ENCODE results near the gene NDUFS6.
"Not testable (repeated sequence)": the region's sequence is repeated elsewhere in the genome, so short reads cannot be mapped to it uniquely, and the experiment has no call there.

NDUFS6 gene

DNA sequence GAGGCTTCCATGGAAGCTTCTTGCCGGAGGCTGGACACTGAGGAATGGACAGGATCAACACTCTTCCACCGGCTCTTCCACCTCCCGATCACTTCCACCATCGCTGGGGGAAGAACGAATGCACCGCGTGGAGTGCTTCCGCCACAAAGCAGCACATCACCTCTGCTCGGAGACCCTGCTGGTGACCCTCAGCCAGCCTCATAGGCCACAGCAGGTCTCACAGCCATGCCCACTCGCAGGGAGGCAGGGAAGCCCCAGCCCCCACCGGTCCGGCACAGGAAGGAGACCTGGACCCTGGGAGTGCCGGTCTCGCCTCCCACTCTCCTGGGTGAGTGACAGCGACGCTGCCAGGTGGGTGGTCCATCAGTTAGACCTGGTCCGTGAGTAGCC, 6.3 kb upstream of the NDUFS6 start:
- peak overlapping the region; percentile 79 for H3K9ac ChIP-seq (ENCODE audit: low read depth, low read length)
- peak overlapping the region; percentile 53 for H3K4me3 ChIP-seq (ENCODE audit: low read length)
- H3K27me3 ChIP-seq (ENCODE audit: control insufficient read depth, insufficient read depth, low read length): no peaks in the 10 kb centered on the region
- peaks cover 23% of the 10 kb centered on the region for H3K36me3 ChIP-seq (ENCODE audit: insufficient read depth, low read length)
- H3K9me3 ChIP-seq (replicated peaks; ENCODE audit: low read length): no peaks in the 10 kb centered on the region
- H3K4me1 ChIP-seq (ENCODE audit: control insufficient read depth, insufficient read depth, low read length): peaks cover 76% of the 10 kb centered on the region
- H3K4me2 ChIP-seq (ENCODE audit: low read length): peak overlapping the region; percentile 56

DNA sequence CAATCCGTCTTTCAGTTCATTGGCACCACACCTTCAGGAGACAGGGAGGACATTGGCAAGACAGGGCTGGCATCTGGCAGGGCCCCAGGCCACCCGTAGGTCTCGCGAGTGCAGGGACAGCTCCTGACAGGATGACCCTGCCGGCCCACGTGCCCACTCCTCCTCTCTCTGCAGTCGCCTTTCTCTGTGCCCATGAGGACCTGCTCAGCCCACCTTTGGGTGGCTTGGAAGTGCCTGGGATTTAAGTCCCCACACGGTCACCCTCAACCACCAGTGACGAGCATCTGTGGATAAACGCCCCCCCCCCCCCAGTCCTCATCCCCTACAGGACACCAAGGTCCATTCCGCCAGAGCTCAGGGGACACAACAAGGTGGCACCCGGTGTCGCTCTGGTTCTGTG, 5.7 kb upstream of the NDUFS6 start:
- H3K4me3 ChIP-seq (ENCODE audit: low read length): no peak overlapping the region
- peaks cover 76% of the 10 kb centered on the region for H3K4me1 ChIP-seq (ENCODE audit: control insufficient read depth, insufficient read depth, low read length)
- H3K36me3 ChIP-seq (ENCODE audit: insufficient read depth, low read length): peaks cover 23% of the 10 kb centered on the region
- H3K9me3 ChIP-seq (replicated peaks; ENCODE audit: low read length): no peaks in the 10 kb centered on the region
- H3K4me2 ChIP-seq (ENCODE audit: low read length): peak overlapping the region; percentile 56
- H3K27me3 ChIP-seq (ENCODE audit: control insufficient read depth, insufficient read depth, low read length): no peaks in the 10 kb centered on the region
- H3K9ac ChIP-seq (ENCODE audit: low read depth, low read length): no peak overlapping the region

DNA sequence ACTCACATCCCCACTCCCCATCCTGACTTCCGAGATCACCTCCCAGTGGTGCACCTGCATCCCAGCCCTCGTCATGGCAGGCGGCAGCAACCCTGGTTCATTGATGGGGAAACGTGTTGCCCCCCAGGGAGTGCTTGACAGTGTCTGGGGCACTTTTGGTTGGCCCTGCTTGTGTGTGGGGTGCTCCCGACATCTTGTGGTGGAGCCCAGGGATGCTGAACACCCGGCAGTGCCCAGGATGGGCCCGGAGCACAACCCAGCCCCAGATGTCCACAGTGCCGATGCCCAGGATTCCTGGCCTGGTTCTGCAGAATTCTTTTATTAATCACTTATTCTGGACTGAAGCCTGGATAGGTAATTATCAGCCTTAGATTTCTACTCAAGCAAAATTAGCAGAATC, 5.3 kb upstream of the NDUFS6 start:
- Histone ChIP-seq H3K4me3 (ENCODE audit: low read length) (no peak overlapping the region), H3K9ac (ENCODE audit: low read depth, low read length) (no peak overlapping the region), H3K4me2 (ENCODE audit: low read length) (no peak overlapping the region), H3K36me3 (ENCODE audit: insufficient read depth, low read length) (peaks cover 23% of the 10 kb centered on the region), H3K4me1 (ENCODE audit: control insufficient read depth, insufficient read depth, low read length) (peaks cover 76% of the 10 kb centered on the region), H3K9me3 (replicated peaks; ENCODE audit: low read length) (no peaks in the 10 kb centered on the region), H3K27me3 (ENCODE audit: control insufficient read depth, insufficient read depth, low read length) (no peaks in the 10 kb centered on the region)

DNA sequence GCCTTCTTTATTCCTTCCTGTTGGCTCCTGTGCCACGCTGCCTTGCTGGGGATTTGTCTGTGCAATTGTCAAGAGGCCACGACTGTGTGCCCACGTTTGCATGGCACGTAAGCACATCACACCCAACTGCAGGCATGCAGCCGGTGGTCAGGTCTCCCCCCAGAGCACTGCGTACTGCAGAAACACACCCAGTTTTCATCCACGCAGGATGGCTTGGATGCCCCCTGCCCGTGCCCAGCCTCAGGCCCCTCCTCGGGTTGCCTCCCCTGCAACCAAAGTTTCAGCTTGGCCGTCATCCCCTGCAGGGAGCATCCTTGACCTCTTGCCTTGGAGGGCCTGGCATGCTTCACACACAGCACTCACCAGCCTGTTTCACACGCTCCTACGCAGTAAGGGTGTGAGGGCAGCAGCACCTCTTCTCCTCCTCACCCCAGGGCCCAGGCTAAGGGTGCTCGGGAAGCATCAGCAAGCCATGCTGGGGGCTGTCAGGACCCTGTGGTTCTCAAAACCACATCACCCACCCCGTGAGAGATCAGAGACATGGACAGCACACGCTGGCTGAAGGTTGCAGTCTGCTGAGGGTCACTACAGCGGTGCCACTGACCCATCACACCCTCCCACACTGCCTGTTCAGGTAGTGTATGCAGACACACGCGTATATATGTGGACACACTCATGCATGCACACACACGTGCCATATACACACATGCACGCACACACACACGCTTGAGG, 4.7 kb upstream of the NDUFS6 start:
- no peaks in the 10 kb centered on the region for H3K27me3 ChIP-seq (ENCODE audit: control insufficient read depth, insufficient read depth, low read length)
- H3K4me3 ChIP-seq (ENCODE audit: low read length): no peak overlapping the region
- peak overlapping the region; percentile 3 for H3K4me2 ChIP-seq (ENCODE audit: low read length)
- peaks cover 23% of the 10 kb centered on the region for H3K36me3 ChIP-seq (ENCODE audit: insufficient read depth, low read length)
- no peaks in the 10 kb centered on the region for H3K9me3 ChIP-seq (replicated peaks; ENCODE audit: low read length)
- H3K9ac ChIP-seq (ENCODE audit: low read depth, low read length): no peak overlapping the region
- H3K4me1 ChIP-seq (ENCODE audit: control insufficient read depth, insufficient read depth, low read length): peaks cover 71% of the 10 kb centered on the region

DNA sequence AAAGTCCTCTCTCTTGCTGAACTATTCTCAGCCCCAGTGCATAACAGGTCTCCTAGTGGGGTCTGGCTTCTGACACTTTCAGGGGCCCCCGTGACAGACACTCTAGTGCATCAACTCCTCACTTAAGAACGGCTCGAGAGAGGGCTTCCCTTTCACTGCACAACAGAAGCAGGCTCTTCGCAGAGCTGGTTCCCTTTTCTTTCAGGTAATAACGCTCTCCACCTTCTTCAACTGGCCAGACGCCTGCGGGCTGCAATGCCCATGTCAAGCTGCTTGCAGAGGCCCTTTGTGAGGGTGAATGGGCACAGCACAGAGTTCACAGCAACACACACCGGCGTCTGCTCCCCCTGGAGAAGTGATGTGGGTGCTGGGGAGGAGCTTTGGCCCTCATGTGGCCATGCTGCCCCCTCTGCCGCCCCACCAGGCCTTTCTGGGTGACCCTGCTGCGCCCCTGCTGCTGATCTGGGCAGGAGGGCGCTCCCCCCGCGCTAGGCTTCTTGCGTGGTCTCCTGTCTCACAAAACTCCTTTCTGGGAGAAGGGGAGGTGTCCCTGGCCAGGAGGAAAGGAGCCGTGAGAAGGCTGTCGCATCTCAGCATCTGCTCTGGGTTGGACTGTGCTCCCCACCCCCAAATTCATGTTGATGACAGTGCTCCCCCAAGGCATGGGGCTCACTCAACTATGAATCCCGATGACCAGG, 4.0 kb upstream of the NDUFS6 start:
- H3K9me3 ChIP-seq (replicated peaks; ENCODE audit: low read length): no peaks in the 10 kb centered on the region
- H3K36me3 ChIP-seq (ENCODE audit: insufficient read depth, low read length): peaks cover 23% of the 10 kb centered on the region
- no peak overlapping the region for H3K4me3 ChIP-seq (ENCODE audit: low read length)
- peaks cover 68% of the 10 kb centered on the region for H3K4me1 ChIP-seq (ENCODE audit: control insufficient read depth, insufficient read depth, low read length)
- no peaks in the 10 kb centered on the region for H3K27me3 ChIP-seq (ENCODE audit: control insufficient read depth, insufficient read depth, low read length)
- peak overlapping the region; percentile 3 for H3K9ac ChIP-seq (ENCODE audit: low read depth, low read length)
- H3K4me2 ChIP-seq (ENCODE audit: low read length): peak overlapping the region; percentile 23

DNA sequence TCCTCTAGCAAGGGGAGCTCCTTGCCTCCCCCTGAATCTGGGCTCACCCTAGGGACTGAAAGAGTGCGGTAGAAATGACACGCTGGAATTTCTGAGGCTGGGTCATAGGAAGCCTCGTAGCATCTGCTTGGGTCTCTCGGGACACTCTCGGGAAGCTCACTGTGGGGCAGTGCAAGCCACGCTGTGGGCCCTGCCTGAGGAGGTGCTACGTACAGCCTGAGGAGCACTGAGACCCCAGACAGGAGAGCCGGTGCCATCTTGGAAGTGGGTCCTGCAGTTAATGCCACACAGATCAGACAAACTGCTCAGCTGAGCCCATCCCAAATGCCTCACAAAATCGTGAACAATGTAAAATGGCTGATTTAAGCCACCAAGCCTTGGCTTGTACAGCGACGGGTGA, 3.4 kb upstream of the NDUFS6 start:
- Histone ChIP-seq H3K9ac (ENCODE audit: low read depth, low read length) (peak overlapping the region; percentile 3), H3K4me2 (ENCODE audit: low read length) (peak overlapping the region; percentile 23), H3K27me3 (ENCODE audit: control insufficient read depth, insufficient read depth, low read length) (no peaks in the 10 kb centered on the region), H3K4me1 (ENCODE audit: control insufficient read depth, insufficient read depth, low read length) (peaks cover 62% of the 10 kb centered on the region), H3K36me3 (ENCODE audit: insufficient read depth, low read length) (peaks cover 25% of the 10 kb centered on the region), H3K9me3 (replicated peaks; ENCODE audit: low read length) (no peaks in the 10 kb centered on the region), H3K4me3 (ENCODE audit: low read length) (no peak overlapping the region)

DNA sequence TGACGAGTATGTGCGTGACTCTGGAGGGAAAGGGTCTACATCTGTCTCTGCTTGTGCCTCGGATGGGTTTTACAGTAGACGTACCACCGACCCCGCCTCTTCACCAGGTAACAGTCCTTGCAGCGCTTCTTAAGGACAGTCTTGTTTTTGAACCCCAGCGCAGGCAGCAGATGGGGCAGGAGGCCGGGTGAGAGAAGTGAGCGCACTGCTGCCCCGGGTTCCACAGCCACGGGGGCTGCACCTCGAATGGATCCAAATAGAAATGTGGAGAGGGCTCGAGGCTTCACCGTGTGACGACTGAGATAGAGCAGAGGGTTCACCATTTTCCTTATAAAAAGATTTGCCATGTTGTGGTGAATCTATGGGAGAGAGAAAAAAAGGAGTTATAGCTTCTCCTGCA, 2.6 kb upstream of the NDUFS6 start:
- peaks cover 32% of the 10 kb centered on the region for H3K36me3 ChIP-seq (ENCODE audit: insufficient read depth, low read length)
- peaks cover 55% of the 10 kb centered on the region for H3K4me1 ChIP-seq (ENCODE audit: control insufficient read depth, insufficient read depth, low read length)
- not testable (repeated sequence) for H3K27me3 ChIP-seq (ENCODE audit: control insufficient read depth, insufficient read depth, low read length); H3K9me3 ChIP-seq (replicated peaks; ENCODE audit: low read length)
- H3K4me2 ChIP-seq (ENCODE audit: low read length): peak overlapping the region; percentile 93
- peak overlapping the region; percentile 97 for H3K9ac ChIP-seq (ENCODE audit: low read depth, low read length)
- H3K4me3 ChIP-seq (ENCODE audit: low read length): peak overlapping the region; percentile 99

DNA sequence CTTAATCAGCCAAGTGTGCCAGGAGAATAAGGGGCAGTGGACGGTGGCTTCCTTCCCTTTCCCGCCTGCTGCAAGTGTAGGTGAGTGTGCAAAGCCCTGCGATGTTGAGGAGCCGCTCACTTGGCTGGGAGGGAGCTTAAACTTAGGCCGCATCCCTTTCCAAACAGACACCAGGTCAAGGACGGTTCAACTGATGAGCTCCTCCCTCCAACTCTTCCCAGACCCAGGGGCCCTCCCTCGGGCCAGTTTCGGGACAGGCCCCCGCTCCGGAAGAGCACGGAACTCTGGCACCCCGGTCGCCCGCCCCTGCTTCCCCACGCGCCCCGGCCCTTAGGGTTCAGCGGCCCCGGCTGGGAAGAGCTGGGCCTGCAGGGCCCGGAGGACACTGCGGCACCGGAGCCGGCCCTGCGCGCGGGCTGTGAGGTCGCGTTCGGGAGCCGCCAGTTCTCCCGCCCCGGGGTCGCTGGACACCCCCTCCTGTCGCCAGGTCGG, 2.1 kb upstream of the NDUFS6 start:
- Histone ChIP-seq H3K36me3 (ENCODE audit: insufficient read depth, low read length) (peaks cover 38% of the 10 kb centered on the region), H3K27me3 (ENCODE audit: control insufficient read depth, insufficient read depth, low read length) (no peaks in the 10 kb centered on the region), H3K4me3 (ENCODE audit: low read length) (peak overlapping the region; percentile 99), H3K9me3 (replicated peaks; ENCODE audit: low read length) (no peaks in the 10 kb centered on the region), H3K9ac (ENCODE audit: low read depth, low read length) (peak overlapping the region; percentile 97), H3K4me1 (ENCODE audit: control insufficient read depth, insufficient read depth, low read length) (peaks cover 49% of the 10 kb centered on the region), H3K4me2 (ENCODE audit: low read length) (peak overlapping the region; percentile 93)

DNA sequence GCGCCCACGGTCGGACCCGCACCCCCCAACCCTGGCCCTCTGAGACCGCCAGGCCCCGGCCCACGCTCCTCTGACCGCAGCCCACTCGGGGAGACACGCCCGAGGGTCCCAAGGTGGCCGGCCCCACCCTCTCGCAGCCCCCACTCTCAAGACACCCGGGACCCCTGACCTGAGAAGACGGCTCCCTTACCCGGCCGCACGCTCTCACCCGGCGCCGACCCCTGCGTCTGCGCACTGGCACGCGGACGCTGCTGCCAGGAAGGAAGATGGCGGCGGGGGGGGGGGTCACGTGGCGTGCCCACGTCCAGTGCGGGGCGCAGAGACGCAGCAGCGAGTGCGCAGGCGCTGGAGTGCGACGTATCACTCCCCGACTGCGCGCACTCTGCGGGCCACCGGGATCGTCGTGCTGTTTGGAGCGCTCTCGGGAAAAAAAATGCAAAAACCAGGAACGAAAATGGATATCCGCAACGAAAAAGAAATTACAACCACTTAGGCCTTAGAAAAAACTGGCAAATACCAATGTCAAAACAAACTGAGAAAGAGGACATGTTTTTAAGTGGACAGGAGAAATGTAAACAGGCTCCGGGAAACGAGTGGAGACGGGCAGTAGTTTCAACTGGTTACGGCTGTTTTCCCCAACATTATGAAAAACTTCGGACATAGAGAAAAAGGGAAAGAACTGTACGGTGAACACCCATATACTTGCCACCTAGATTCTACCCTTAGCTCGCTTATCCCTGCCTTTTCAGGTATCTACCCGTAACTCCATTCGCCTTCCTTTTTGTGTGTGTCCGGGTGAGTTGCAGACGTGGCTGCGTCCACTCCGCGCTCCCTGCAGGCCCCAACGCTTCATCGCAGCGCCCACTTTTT, 1.4 kb upstream of the NDUFS6 start, which contains the start of gene MRPL36:
Gene MRPL36 (minus strand): TSS at position 236 of the 870 bp plus-strand sequence. CDS start 902 bp downstream, outside the sequence.
- Histone ChIP-seq H3K4me2 (ENCODE audit: low read length) (peak within 1 kb of the TSS; percentile 96), H3K27me3 (ENCODE audit: control insufficient read depth, insufficient read depth, low read length) (no peaks in the 10 kb centered on the region), H3K9me3 (replicated peaks; ENCODE audit: low read length) (no peaks in the 10 kb centered on the region), H3K4me3 (ENCODE audit: low read length) (peak within 1 kb of the TSS; percentile 99), H3K4me1 (ENCODE audit: control insufficient read depth, insufficient read depth, low read length) (peaks cover 44% of the 10 kb centered on the region), H3K36me3 (ENCODE audit: insufficient read depth, low read length) (peaks cover 44% of the 10 kb centered on the region), H3K9ac (ENCODE audit: low read depth, low read length) (peak within 1 kb of the TSS; percentile 97)

DNA sequence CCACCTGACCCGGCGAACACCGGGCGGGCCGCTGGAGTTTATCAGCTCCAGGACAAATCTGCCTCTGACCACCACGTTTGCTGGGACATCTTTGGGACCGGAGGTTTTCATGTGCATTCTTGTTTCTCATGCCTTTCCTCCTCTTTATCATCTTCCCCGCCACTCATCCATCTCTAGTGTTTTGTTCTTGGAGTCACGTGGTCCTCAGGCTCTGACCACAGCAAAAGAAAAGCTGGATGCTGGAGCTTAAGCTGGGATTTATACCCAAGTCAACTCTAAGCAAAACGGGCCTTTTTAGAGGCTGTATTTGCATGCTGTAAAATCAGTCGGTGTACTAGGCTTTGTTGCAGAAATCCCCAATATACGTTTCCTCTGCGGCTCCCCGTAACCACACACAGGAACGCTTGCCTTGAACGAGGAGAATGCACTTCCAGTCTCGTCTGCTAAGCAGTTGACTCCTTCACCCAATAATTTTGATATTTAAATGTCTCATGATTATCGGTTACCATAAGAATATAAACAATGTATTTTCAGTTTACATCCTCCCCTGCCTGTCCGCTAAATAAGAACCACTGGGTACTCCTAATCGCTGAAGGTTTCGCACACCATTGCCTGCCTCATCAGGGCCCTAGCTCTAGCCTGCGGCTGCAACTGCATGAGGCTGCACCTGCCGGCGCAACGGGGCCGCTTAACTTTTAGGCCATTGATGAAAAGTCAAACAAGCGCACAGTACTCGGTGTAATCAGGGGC, 560 bp upstream of the NDUFS6 start:
- Histone ChIP-seq H3K36me3 (ENCODE audit: insufficient read depth, low read length) (peaks cover 52% of the 10 kb centered on the region), H3K9me3 (replicated peaks; ENCODE audit: low read length) (no peaks in the 10 kb centered on the region)

More for the DNA sequence above, 560 bp upstream of the NDUFS6 start:
- Histone ChIP-seq H3K4me3 (ENCODE audit: low read length) (peak overlapping the region; percentile 99), H3K4me1 (ENCODE audit: control insufficient read depth, insufficient read depth, low read length) (peaks cover 36% of the 10 kb centered on the region), H3K4me2 (ENCODE audit: low read length) (peak overlapping the region; percentile 96), H3K9ac (ENCODE audit: low read depth, low read length) (peak overlapping the region; percentile 97), H3K27me3 (ENCODE audit: control insufficient read depth, insufficient read depth, low read length) (no peaks in the 10 kb centered on the region)
